ENCODE results near the gene WNT1.

WNT1 gene

GRCh38 chr12:48961331-48961730 is 16.8 kb upstream of the WNT1 start:
- no peak for DNase-seq (ENCODE audit: low spot score)

- no peak for DNase-seq (ENCODE audit: low spot score)
Measured at GRCh38 chr12:48961801-48962200, 16.3 kb upstream of the WNT1 start.

GRCh38 chr12:48965298-48965838 is 12.8 kb upstream of the WNT1 start:
- DNase-seq (ENCODE audit: low spot score): no peak

GRCh38 chr12:48966177-48966895 is 11.8 kb upstream of the WNT1 start:
- no peak for DNase-seq (ENCODE audit: low spot score)

- no peak for DNase-seq (ENCODE audit: low spot score)
Measured at GRCh38 chr12:48967991-48968390, 10.1 kb upstream of the WNT1 start.

GRCh38 chr12:48968467-48968866 is 9.7 kb upstream of the WNT1 start:
- no peak for DNase-seq (ENCODE audit: low spot score)

GRCh38 chr12:48969160-48969771 is 8.9 kb upstream of the WNT1 start:
- DNase-seq (ENCODE audit: low spot score): no peak

GRCh38 chr12:48969833-48970701 is 8.1 kb upstream of the WNT1 start:
- DNase-seq (ENCODE audit: low spot score): no peak

GRCh38 chr12:48970702-48971334 is 7.3 kb upstream of the WNT1 start:
- no peak for DNase-seq (ENCODE audit: low spot score)

GRCh38 chr12:48972213-48972951 is 5.7 kb upstream of the WNT1 start:
- peak; percentile 50 for DNase-seq (ENCODE audit: low spot score)

GRCh38 chr12:48972952-48973483 is 5.1 kb upstream of the WNT1 start:
- DNase-seq (ENCODE audit: low spot score): no peak

GRCh38 chr12:48973531-48973930 is 4.6 kb upstream of the WNT1 start:
- no peak for DNase-seq (ENCODE audit: low spot score)

GRCh38 chr12:48973941-48974673 is 4.0 kb upstream of the WNT1 start:
- no peak for DNase-seq (ENCODE audit: low spot score)

GRCh38 chr12:48977290-48978281 is 536 bp upstream of the WNT1 start:
- DNase-seq (ENCODE audit: low spot score): no peak

GRCh38 chr12:48978741-48979601 is 849 bp downstream of the WNT1 start:
- DNase-seq (ENCODE audit: low spot score): no peak

GRCh38 chr12:48979602-48980388 is 1.7 kb downstream of the WNT1 start:
- DNase-seq (ENCODE audit: low spot score): no peak

GRCh38 chr12:48980389-48980952 is 2.3 kb downstream of the WNT1 start:
- DNase-seq (ENCODE audit: low spot score): no peak
